ENCODE measurements around the gene PGC.

Gene PGC

GRCh38 chr6:41747256-41748101 is at the start of gene PGC:
Gene PGC (minus strand): TSS chr6:41747397. CDS start chr6:41747334, 63 bp downstream.
- DNase-seq (ENCODE audit: low read depth, low spot score): no peak

- DNase-seq (ENCODE audit: low read depth, low spot score): no peak
Observed at GRCh38 chr6:41796474-41796873, 49.3 kb upstream of the PGC start.

- no peak for DNase-seq (ENCODE audit: low read depth, low spot score)
Observed at GRCh38 chr6:41791984-41792383, 44.8 kb upstream of the PGC start.

GRCh38 chr6:41791305-41791704 is 44.1 kb upstream of the PGC start:
- no peak for DNase-seq (ENCODE audit: low read depth, low spot score)

GRCh38 chr6:41790045-41790444 is 42.8 kb upstream of the PGC start:
- DNase-seq (ENCODE audit: low read depth, low spot score): no peak

GRCh38 chr6:41789390-41789724 is 42.2 kb upstream of the PGC start:
- DNase-seq (ENCODE audit: low read depth, low spot score): no peak

GRCh38 chr6:41787219-41787917 is 40.2 kb upstream of the PGC start, which contains the start of gene TOMM6:
Gene TOMM6 (plus strand): TSS chr6:41787694. CDS start chr6:41787698, 4 bp downstream.
- DNase-seq (ENCODE audit: low read depth, low spot score): no peak

- no peak for DNase-seq (ENCODE audit: low read depth, low spot score)
Observed at GRCh38 chr6:41786451-41787218, 39.4 kb upstream of the PGC start.

GRCh38 chr6:41785689-41786450 is 38.7 kb upstream of the PGC start:
- DNase-seq (ENCODE audit: low read depth, low spot score): no peak

GRCh38 chr6:41785254-41785653 is 38.1 kb upstream of the PGC start:
- DNase-seq (ENCODE audit: low read depth, low spot score): no peak

- no peak for DNase-seq (ENCODE audit: low read depth, low spot score)
Observed at GRCh38 chr6:41784581-41785171, 37.5 kb upstream of the PGC start.

- DNase-seq (ENCODE audit: low read depth, low spot score): no peak
Observed at GRCh38 chr6:41783106-41783780, 36.0 kb upstream of the PGC start.

GRCh38 chr6:41781366-41781730 is 34.2 kb upstream of the PGC start:
- no peak for DNase-seq (ENCODE audit: low read depth, low spot score)

GRCh38 chr6:41780551-41781365 is 33.6 kb upstream of the PGC start, which contains the start of gene PRICKLE4:
Gene PRICKLE4 (plus strand): TSS chr6:41780782. CDS start chr6:41783474, 2,692 bp downstream.
- no peak for DNase-seq (ENCODE audit: low read depth, low spot score)

- no peak for DNase-seq (ENCODE audit: low read depth, low spot score)
Observed at GRCh38 chr6:41779788-41780550, 32.8 kb upstream of the PGC start, which contains the start of gene FRS3. Gene FRS3 (minus strand): TSS chr6:41779900. CDS start chr6:41776987, 2,913 bp downstream.

GRCh38 chr6:41779336-41779735 is 32.1 kb upstream of the PGC start:
- DNase-seq (ENCODE audit: low read depth, low spot score): no peak

- no peak for DNase-seq (ENCODE audit: low read depth, low spot score)
Observed at GRCh38 chr6:41778895-41779294, 31.7 kb upstream of the PGC start.

- no peak for DNase-seq (ENCODE audit: low read depth, low spot score)
Observed at GRCh38 chr6:41777551-41778285, 30.5 kb upstream of the PGC start.

Measured in iPS DF 19.7 (cell line).